OCI-LY7 (cell line): ENCODE data around the gene NINL. TPM values are rescaled to one million over a fixed set of nuclear protein-coding genes. Genes with fewer than 3 reads are reported as not detected.

Experiments used
- BruUV-seq: library from RNA; stranded (reverse); fragments of 400-500 nt; replicated peaks from 2 replicates; lab custom pipeline; 2021; lab: Mats Ljungman, UMichigan
- CTCF ChIA-PET: fragments of 300-600 bp; sonication (Branson Sonifier 250); formaldehyde crosslinking; loops from one replicate; lab custom pipeline; 2022; ENCODE audit warnings: antibody characterized with exemption; ENCODE audit not compliant: unreplicated experiment; lab: Charles Lee
- POLR2A ChIA-PET: fragments of 300-600 bp; sonication (Branson Sonifier 250); formaldehyde crosslinking; loops from one replicate; lab custom pipeline; 2022; ENCODE audit warnings: antibody characterized with exemption; lab: Charles Lee
- DNase-seq: peaks from one replicate; pipeline ENCODE4 v3.0.0-alpha.2; 2015; ENCODE audit warnings: low spot score
- H2AFZ ChIP-seq: fragments of 200-600 bp; sonication (generic), shearing (Covaris generic); 2 replicates; pipeline ENCODE4 v1.6.1; 2014; ENCODE audit warnings: mild to moderate bottlenecking, antibody characterized with exemption, low read length, moderate library complexity
- H3K27ac ChIP-seq: fragments of 200-600 bp; sonication (generic); 2 replicates; pipeline ENCODE4 v1.5.1; 2014; ENCODE audit warnings: mixed run types, low read depth, mild to moderate bottlenecking, moderate library complexity, low read length, inconsistent platforms; ENCODE audit not compliant: poor library complexity, severe bottlenecking
- H3K36me3 ChIP-seq: fragments of 200-600 bp; sonication (generic); 2 replicates; pipeline ENCODE4 v1.6.1; 2014; ENCODE audit warnings: mild to moderate bottlenecking, antibody characterized with exemption, low read length, moderate library complexity, mixed read lengths; ENCODE audit not compliant: insufficient read depth
- H3K4me1 ChIP-seq: fragments of 200-600 bp; sonication (generic); 2 replicates; pipeline ENCODE4 v1.5.1; 2014; ENCODE audit warnings: mild to moderate bottlenecking, low read length; ENCODE audit not compliant: insufficient read depth, poor library complexity, severe bottlenecking
- H3K4me2 ChIP-seq: fragments of 200-600 bp; sonication (generic); 2 replicates; pipeline ENCODE4 v1.6.1; 2014; ENCODE audit warnings: mild to moderate bottlenecking, low read length
- H3K4me3 ChIP-seq: fragments of 200-600 bp; sonication (generic); 2 replicates; pipeline ENCODE4 v1.5.1; 2014; ENCODE audit warnings: mild to moderate bottlenecking, low read depth, low read length; ENCODE audit not compliant: poor library complexity, severe bottlenecking
- H3K79me2 ChIP-seq: fragments of 200-600 bp; sonication (generic); 2 replicates; pipeline ENCODE4 v1.6.1; 2016; ENCODE audit warnings: low read depth, mild to moderate bottlenecking, low read length, moderate library complexity, mixed read lengths; ENCODE audit not compliant: insufficient read depth
- H3K9me2 ChIP-seq: fragments of 200-600 bp; sonication (generic); 2 replicates; pipeline ENCODE4 v1.6.1; 2016; ENCODE audit warnings: mild to moderate bottlenecking, low read length, mixed read lengths; ENCODE audit not compliant: insufficient read depth
- H3K9me3 ChIP-seq: fragments of 200-600 bp; sonication (generic); 2 replicates; pipeline ENCODE4 v1.6.1; 2014; ENCODE audit warnings: mild to moderate bottlenecking, mixed run types, low read length, mixed read lengths
- H4K20me1 ChIP-seq: fragments of 200-600 bp; sonication (generic); 2 replicates; pipeline ENCODE4 v1.6.1; 2014; ENCODE audit warnings: mild to moderate bottlenecking, antibody characterized with exemption, low read length, moderate library complexity, mixed read lengths; ENCODE audit not compliant: insufficient read depth
- EZH2phosphoT487 ChIP-seq: fragments of 200-600 bp; sonication (generic); IDR thresholded peaks from 2 replicates; pipeline ENCODE4 v1.6.1; 2018; ENCODE audit warnings: low read depth, borderline replicate concordance, mild to moderate bottlenecking, mixed run types, antibody characterized with exemption, low read length, moderate library complexity, mixed read lengths
- intact Hi-C: fragments of 100-400 bp; cut with micrococcal nuclease; formaldehyde crosslinking; loops from one replicate; pipeline ENCODE4 v1.10.0; 2022; ENCODE audit not compliant: unreplicated experiment
- total RNA-seq, 2 experiments: library from RNA; depleted of rRNA in 1 of 2; stranded (reverse); fragments of >200 nt in 1 of 2; shearing (Covaris generic) in 1 of 2; gene quantifications; 2 replicates each; pipeline ENCODE4 v1.2.3, GENCODE V29; 2014 to 2022
- TF ChIP-seq, protein P1 (sequence below): fragments of 200-600 bp; sonication (generic); conservative IDR thresholded peaks from 2 replicates; pipeline ENCODE4 v1.5.1; 2014; ENCODE audit warnings: mild to moderate bottlenecking, antibody characterized with exemption, low read length, moderate library complexity, mixed read lengths

Gene NINL
- total RNA-seq, 2 experiments from 2014 or later = 0.06 to 0.55 TPM

DNA sequence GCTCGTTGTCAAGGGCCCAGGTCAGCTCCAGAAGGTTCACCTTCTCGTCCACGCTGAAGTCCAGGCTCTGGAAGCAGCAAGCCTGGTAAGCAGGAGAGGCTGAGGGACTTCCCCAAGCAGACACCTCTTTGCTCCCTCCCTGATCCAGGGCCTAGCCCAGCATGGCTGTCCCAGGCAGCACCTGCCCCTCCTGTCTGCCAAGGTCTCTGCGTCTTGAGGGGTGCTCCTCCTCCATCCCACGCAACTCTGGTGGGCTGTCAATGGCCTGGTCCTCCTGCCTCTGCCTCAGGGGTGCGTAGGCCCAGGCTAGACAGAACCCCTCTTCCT, 87.1 kb downstream of the NINL start:
- Histone ChIP-seq H3K79me2 (no peaks in the 10 kb centered on the region), H3K4me2 (no peak overlapping the region), H3K4me3 (no peak overlapping the region), H4K20me1 (no peaks in the 10 kb centered on the region), H3K36me3 (no peaks in the 10 kb centered on the region), H2AFZ (no peak overlapping the region), H3K27ac (no peak overlapping the region), H3K9me2 (no peaks in the 10 kb centered on the region), H3K9me3 (no peaks in the 10 kb centered on the region), H3K4me1 (no peaks in the 10 kb centered on the region)
- CTCF ChIA-PET = no interaction called here
- DNase-seq = no peak
- POLR2A ChIA-PET = no interaction called here
- no TSS peak for BruUV-seq
- intact Hi-C loops = no loop called here
- TF ChIP-seq EZH2phosphoT487 = no peak
- TF ChIP-seq, protein P1, sequence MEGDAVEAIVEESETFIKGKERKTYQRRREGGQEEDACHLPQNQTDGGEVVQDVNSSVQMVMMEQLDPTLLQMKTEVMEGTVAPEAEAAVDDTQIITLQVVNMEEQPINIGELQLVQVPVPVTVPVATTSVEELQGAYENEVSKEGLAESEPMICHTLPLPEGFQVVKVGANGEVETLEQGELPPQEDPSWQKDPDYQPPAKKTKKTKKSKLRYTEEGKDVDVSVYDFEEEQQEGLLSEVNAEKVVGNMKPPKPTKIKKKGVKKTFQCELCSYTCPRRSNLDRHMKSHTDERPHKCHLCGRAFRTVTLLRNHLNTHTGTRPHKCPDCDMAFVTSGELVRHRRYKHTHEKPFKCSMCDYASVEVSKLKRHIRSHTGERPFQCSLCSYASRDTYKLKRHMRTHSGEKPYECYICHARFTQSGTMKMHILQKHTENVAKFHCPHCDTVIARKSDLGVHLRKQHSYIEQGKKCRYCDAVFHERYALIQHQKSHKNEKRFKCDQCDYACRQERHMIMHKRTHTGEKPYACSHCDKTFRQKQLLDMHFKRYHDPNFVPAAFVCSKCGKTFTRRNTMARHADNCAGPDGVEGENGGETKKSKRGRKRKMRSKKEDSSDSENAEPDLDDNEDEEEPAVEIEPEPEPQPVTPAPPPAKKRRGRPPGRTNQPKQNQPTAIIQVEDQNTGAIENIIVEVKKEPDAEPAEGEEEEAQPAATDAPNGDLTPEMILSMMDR = no peak

DNA sequence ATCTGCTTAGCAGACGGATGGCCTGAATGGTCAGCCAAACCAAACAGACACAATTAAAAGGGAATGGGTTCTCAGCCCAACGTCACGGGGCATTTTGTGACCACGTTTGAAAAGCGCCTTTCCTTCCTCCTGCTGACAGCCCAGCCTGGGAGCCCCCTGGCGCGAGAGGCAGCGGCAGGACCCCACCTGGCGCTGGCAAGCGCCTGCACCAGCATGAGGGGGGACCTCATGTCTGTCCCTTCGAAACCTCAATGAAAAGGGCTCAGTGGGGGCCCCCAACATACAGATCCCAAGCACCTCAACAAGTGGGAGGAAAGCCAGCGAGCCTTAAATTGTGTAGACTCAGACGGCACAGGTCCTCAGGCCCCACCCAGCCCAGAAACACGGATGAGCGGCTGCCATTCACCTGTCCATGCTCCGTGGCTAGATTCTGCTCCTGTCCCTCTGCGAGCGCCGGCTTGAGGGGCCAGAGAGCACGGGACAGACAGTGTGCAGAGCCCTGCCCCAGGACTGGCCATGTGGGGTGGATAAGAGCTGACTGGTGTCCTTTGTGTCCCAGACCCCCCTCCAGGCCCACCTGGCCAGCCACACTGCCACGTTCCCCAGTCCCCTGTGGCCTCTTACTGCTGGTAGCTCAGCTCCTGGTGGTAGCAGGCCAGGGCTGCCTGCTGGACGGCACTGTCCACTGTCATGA, 87.6 kb downstream of the NINL start:
- DNase-seq = no peak
- Histone ChIP-seq H3K27ac (no peak overlapping the region), H3K4me2 (no peak overlapping the region), H2AFZ (no peak overlapping the region), H3K9me2 (no peaks in the 10 kb centered on the region), H3K36me3 (no peaks in the 10 kb centered on the region), H3K4me1 (no peaks in the 10 kb centered on the region), H3K4me3 (no peak overlapping the region), H4K20me1 (no peaks in the 10 kb centered on the region), H3K9me3 (no peaks in the 10 kb centered on the region), H3K79me2 (no peaks in the 10 kb centered on the region)
- intact Hi-C loops = no loop called here
- ChIA-PET CTCF (no interaction called here), POLR2A (no interaction called here)
- BruUV-seq = no TSS peak
- TF ChIP-seq, protein P1 = no peak
- TF ChIP-seq EZH2phosphoT487 = no peak

DNA sequence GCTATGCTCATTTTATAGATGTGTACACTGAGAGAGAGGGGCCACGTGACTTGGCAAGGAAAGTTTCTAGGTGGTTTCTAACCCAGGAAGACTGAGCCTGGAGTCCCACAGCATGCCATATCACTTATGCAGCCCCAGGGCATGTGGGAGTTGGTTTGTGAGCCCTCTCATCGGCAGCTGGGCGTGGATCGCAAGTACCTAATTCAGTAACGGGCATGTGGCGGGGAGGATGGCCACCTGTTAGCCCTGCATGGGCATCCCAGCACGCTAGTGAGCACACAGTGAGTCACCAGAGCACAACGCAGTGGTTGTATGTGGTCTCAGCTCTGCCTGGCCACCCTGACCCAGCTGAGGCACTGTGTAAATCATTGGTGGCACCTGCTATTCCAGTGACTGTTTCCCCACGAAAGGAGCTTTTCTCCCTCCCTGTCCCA, 88.3 kb downstream of the NINL start:
- no peaks in the 10 kb centered on the region for H4K20me1 ChIP-seq
- no peaks in the 10 kb centered on the region for H3K9me3 ChIP-seq
- H3K79me2 ChIP-seq = no peaks in the 10 kb centered on the region
- no peak overlapping the region for H3K4me2 ChIP-seq
- no peak for DNase-seq
- H2AFZ ChIP-seq = no peak overlapping the region
- POLR2A ChIA-PET = no interaction called here
- no peak overlapping the region for H3K27ac ChIP-seq
- intact Hi-C loops = no loop called here
- H3K4me3 ChIP-seq = no peak overlapping the region
- BruUV-seq = no TSS peak
- H3K9me2 ChIP-seq = no peaks in the 10 kb centered on the region
- TF ChIP-seq EZH2phosphoT487 = no peak
- TF ChIP-seq, protein P1 = no peak
- H3K36me3 ChIP-seq = no peaks in the 10 kb centered on the region
- no peaks in the 10 kb centered on the region for H3K4me1 ChIP-seq
- CTCF ChIA-PET = no interaction called here
